Esophagus squamous epithelium (tissue), 4 donors: ENCODE results near the gene CTPS1.

ENCODE experiments used
- CTCF ChIP-seq, 6 experiments: fragments of 450-650 bp in 4 of 6; fragments of 200-600 bp in 2 of 6; sonication (generic) in 2 of 6; IDR thresholded peaks; one replicate each; pipeline ENCODE4 v1.5.1; 2016 to 2019; ENCODE audit warnings: antibody characterized with exemption in 6 of 6, mild to moderate bottlenecking in 4 of 6, moderate library complexity in 4 of 6
- POLR2A ChIP-seq, 4 donors: fragments of 450-650 bp; IDR thresholded peaks; one replicate each; pipeline ENCODE4 v1.6.1; 2017; ENCODE audit warnings: antibody characterized with exemption in 4 of 4, mild to moderate bottlenecking in 4 of 4, moderate library complexity in 3 of 4

- no peak for TF ChIP-seq CTCF (IDR thresholded peaks at IDR 0.05)
- no peak for TF ChIP-seq POLR2A (IDR thresholded peaks at IDR 0.05)
Measured at GRCh38 chr1:41045740-41046139, 66.2 kb downstream of the CTPS1 start.
